HG02973 (cell line): Measurements from ENCODE around the gene SDHAF3.
A peak's percentile ranks its signal among the peaks of the same experiment; 100 is the strongest.

Experiments
- ATAC-seq: cut with Tn5 transposase; IDR thresholded peaks from one replicate; pipeline ENCODE4 v1.9.1; 2021; ENCODE audit warnings: moderate library complexity; ENCODE audit not compliant: unreplicated experiment

The SDHAF3 gene

GRCh38 chr7:97215556-97215955 is 98.1 kb downstream of the SDHAF3 start:
- no peak for ATAC-seq

GRCh38 chr7:97218767-97219166 is 101.3 kb downstream of the SDHAF3 start:
- no peak for ATAC-seq

GRCh38 chr7:97219237-97219636 is 101.7 kb downstream of the SDHAF3 start:
- ATAC-seq, result no peak

GRCh38 chr7:97224316-97224715 is 106.8 kb downstream of the SDHAF3 start:
- ATAC-seq, result no peak

- ATAC-seq, result peak; percentile 88
Measured at GRCh38 chr7:97226541-97226940, 109.0 kb downstream of the SDHAF3 start.
